ENCODE results near the gene ZNF275.
"Not testable (repeated sequence)": the region's sequence is repeated elsewhere in the genome, so short reads cannot be mapped to it uniquely, and the experiment has no call there.

Gene ZNF275

GRCh38 chrX:153387987-153388721 lies 54.2 kb downstream of the ZNF275 start:
- no peak for DNase-seq (ENCODE audit: low spot score)

GRCh38 chrX:153388722-153389459 lies 54.9 kb downstream of the ZNF275 start:
- no peak for DNase-seq (ENCODE audit: low spot score)

- not testable (repeated sequence) for DNase-seq (ENCODE audit: low spot score)
These were observed 55.5 kb downstream of the ZNF275 start for GRCh38 chrX:153389460-153389768.

- no peak for DNase-seq (ENCODE audit: low spot score)
These were observed 58.8 kb downstream of the ZNF275 start for GRCh38 chrX:153392642-153393321.

- no peak for DNase-seq (ENCODE audit: low spot score)
These were observed 60.7 kb downstream of the ZNF275 start for GRCh38 chrX:153394612-153395011.

- no peak for DNase-seq (ENCODE audit: low spot score)
These were observed 61.8 kb downstream of the ZNF275 start for GRCh38 chrX:153395613-153396319.

- DNase-seq (ENCODE audit: low spot score), result no peak
These were observed 62.6 kb downstream of the ZNF275 start for GRCh38 chrX:153396320-153397195.

GRCh38 chrX:153397256-153397960 lies 63.5 kb downstream of the ZNF275 start:
- no peak for DNase-seq (ENCODE audit: low spot score)

- no peak for DNase-seq (ENCODE audit: low spot score)
These were observed 64.5 kb downstream of the ZNF275 start for GRCh38 chrX:153398275-153398960.

- DNase-seq (ENCODE audit: low spot score), result peak; percentile 63
These were observed 66.5 kb downstream of the ZNF275 start for GRCh38 chrX:153400146-153401132.

- no peak for DNase-seq (ENCODE audit: low spot score)
These were observed 67.3 kb downstream of the ZNF275 start, which contains the start of gene PNMA6E for GRCh38 chrX:153401133-153401764. Gene PNMA6E, minus strand, starts transcription at chrX:153401350. Its CDS starts 2,501 bp downstream, at chrX:153398849.

Measured in activated CD4-positive, alpha-beta T cell treated with anti-CD3 and anti-CD28 coated beads, Interleukin-2, Interleukin-4, amounts not matched to agents 100 ng/mL and 50 ng/mL, durations not matched to agents 16 hours and 8 hours (primary cell).